Gastrocnemius medialis (tissue), 4 donors: ENCODE data around the gene PLA2G15.

Experiments
- POLR2A ChIP-seq, 2 donors: fragments of 450-650 bp; IDR thresholded peaks; one replicate each; pipeline ENCODE4 v1.6.1; 2017; ENCODE audit warnings: antibody characterized with exemption in 2 of 2, mild to moderate bottlenecking in 2 of 2, moderate library complexity in 2 of 2
- TF ChIP-seq, protein P1 (sequence below), 5 experiments: fragments of 450-650 bp in 3 of 5; fragments of 200-600 bp in 2 of 5; sonication (generic) in 2 of 5; IDR thresholded peaks in 4 of 5; conservative IDR thresholded peaks in 1 of 5; 1 replicate in 4 of 5; 2 replicates in 1 of 5; pipeline ENCODE4 v1.5.1; 2016 to 2019; ENCODE audit warnings: antibody characterized with exemption in 5 of 5, mild to moderate bottlenecking in 3 of 5, moderate library complexity in 3 of 5

DNA sequence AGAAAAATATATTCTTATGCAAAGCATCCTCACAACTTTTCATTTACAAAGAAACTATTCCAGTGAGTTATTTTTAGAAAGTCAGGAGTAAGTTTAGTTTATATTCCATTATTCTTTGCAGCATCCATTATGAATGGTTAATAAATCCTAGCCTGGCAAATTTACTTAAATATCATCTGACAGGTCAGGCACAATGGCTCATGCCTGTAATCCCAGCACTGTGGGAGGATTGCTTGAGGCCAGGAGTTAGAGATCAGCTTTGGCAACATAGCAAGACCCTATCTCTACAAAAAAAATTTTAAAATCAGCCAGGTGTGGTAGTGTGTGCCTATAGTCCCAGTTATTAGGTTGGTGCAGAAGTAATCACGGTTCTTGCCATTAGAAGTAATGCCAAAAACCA is 22.1 kb upstream of the PLA2G15 start:
- TF ChIP-seq, protein P1, sequence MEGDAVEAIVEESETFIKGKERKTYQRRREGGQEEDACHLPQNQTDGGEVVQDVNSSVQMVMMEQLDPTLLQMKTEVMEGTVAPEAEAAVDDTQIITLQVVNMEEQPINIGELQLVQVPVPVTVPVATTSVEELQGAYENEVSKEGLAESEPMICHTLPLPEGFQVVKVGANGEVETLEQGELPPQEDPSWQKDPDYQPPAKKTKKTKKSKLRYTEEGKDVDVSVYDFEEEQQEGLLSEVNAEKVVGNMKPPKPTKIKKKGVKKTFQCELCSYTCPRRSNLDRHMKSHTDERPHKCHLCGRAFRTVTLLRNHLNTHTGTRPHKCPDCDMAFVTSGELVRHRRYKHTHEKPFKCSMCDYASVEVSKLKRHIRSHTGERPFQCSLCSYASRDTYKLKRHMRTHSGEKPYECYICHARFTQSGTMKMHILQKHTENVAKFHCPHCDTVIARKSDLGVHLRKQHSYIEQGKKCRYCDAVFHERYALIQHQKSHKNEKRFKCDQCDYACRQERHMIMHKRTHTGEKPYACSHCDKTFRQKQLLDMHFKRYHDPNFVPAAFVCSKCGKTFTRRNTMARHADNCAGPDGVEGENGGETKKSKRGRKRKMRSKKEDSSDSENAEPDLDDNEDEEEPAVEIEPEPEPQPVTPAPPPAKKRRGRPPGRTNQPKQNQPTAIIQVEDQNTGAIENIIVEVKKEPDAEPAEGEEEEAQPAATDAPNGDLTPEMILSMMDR (IDR thresholded peaks at IDR 0.05 in 4 of 5, conservative IDR thresholded peaks at IDR 0.05 in 1 of 5), result no peak
- TF ChIP-seq POLR2A (IDR thresholded peaks at IDR 0.05), result no peak
